Neural crest cell (in vitro differentiated cells): ENCODE data around the gene CDH13. TPM values are rescaled to one million over a fixed set of nuclear protein-coding genes. Genes with fewer than 3 reads are reported as not detected.

ENCODE experiments used
- DNase-seq: peaks from one replicate; pipeline ENCODE4 v3.0.0; 2021; ENCODE audit warnings: low read depth, mixed read lengths, low spot score
- H3K27ac Mint-ChIP-seq: one replicate; pipeline ENCODE4 v1.8.0; 2021; ENCODE audit warnings: mild to moderate bottlenecking, mixed read lengths; ENCODE audit not compliant: unreplicated experiment
- H3K27me3 Mint-ChIP-seq: 2 replicates; pipeline ENCODE4 v1.8.0; 2021; ENCODE audit warnings: low read depth, mild to moderate bottlenecking, mixed read lengths
- H3K36me3 Mint-ChIP-seq: 2 replicates; pipeline ENCODE4 v1.8.0; 2021; ENCODE audit warnings: low read depth, mild to moderate bottlenecking, mixed read lengths
- H3K4me1 Mint-ChIP-seq: 2 replicates; pipeline ENCODE4 v1.8.0; 2021; ENCODE audit warnings: mixed read lengths
- H3K4me3 Mint-ChIP-seq: one replicate; pipeline ENCODE4 v1.8.0; 2021; ENCODE audit warnings: mild to moderate bottlenecking, mixed read lengths
- H3K9me3 Mint-ChIP-seq: 2 replicates; pipeline ENCODE4 v1.8.0; 2021; ENCODE audit warnings: mixed read lengths
- CTCF ChIP-seq: fragments of 200-600 bp; sonication (generic); conservative IDR thresholded peaks from 2 replicates; pipeline ENCODE4 v1.5.0; 2021; ENCODE audit warnings: antibody characterized with exemption, mild to moderate bottlenecking
- total RNA-seq: library from RNA; stranded (reverse); gene quantifications from 2 replicates; pipeline ENCODE4 v1.2.1, GENCODE V29; 2021

CDH13 gene
- total RNA-seq, 1 donor from 2014 or later: 1.1 TPM

GRCh38 chr16:83626676-83627075 is 999.9 kb downstream of the CDH13 start:
- Mint-ChIP-seq H3K4me1 (peaks cover 12% of the 10 kb centered on the region), H3K9me3 (no peaks in the 10 kb centered on the region), H3K27ac (no peak overlapping the region), H3K4me3 (no peak overlapping the region), H3K27me3 (peaks cover 10% of the 10 kb centered on the region), H3K36me3 (no peaks in the 10 kb centered on the region)
- TF ChIP-seq CTCF: no peak
- no peak for DNase-seq

- peaks cover 12% of the 10 kb centered on the region for H3K4me1 Mint-ChIP-seq
- H3K27ac Mint-ChIP-seq: no peak overlapping the region
- DNase-seq: no peak
- H3K9me3 Mint-ChIP-seq: no peaks in the 10 kb centered on the region
- no peak for TF ChIP-seq CTCF
- H3K27me3 Mint-ChIP-seq: peaks cover 10% of the 10 kb centered on the region
- H3K4me3 Mint-ChIP-seq: no peak overlapping the region
- no peaks in the 10 kb centered on the region for H3K36me3 Mint-ChIP-seq
Measured at GRCh38 chr16:83627996-83628395, 1001.2 kb downstream of the CDH13 start.

- Mint-ChIP-seq H3K4me3 (no peak overlapping the region), H3K27ac (no peak overlapping the region), H3K27me3 (peaks cover 10% of the 10 kb centered on the region), H3K9me3 (no peaks in the 10 kb centered on the region), H3K36me3 (no peaks in the 10 kb centered on the region), H3K4me1 (peaks cover 6% of the 10 kb centered on the region)
- no peak for TF ChIP-seq CTCF
- no peak for DNase-seq
Measured at GRCh38 chr16:83629426-83629825, 1002.7 kb downstream of the CDH13 start.

GRCh38 chr16:83629836-83630235 is 1003.1 kb downstream of the CDH13 start:
- no peaks in the 10 kb centered on the region for H3K9me3 Mint-ChIP-seq
- no peak overlapping the region for H3K27ac Mint-ChIP-seq
- H3K4me3 Mint-ChIP-seq: no peak overlapping the region
- no peak for TF ChIP-seq CTCF
- DNase-seq: no peak
- H3K36me3 Mint-ChIP-seq: no peaks in the 10 kb centered on the region
- peaks cover 2% of the 10 kb centered on the region for H3K4me1 Mint-ChIP-seq
- peaks cover 10% of the 10 kb centered on the region for H3K27me3 Mint-ChIP-seq

GRCh38 chr16:83630979-83631378 is 1004.2 kb downstream of the CDH13 start:
- Mint-ChIP-seq H3K9me3 (no peaks in the 10 kb centered on the region), H3K27me3 (peaks cover 10% of the 10 kb centered on the region), H3K4me1 (no peaks in the 10 kb centered on the region), H3K4me3 (no peak overlapping the region), H3K27ac (no peak overlapping the region), H3K36me3 (no peaks in the 10 kb centered on the region)
- DNase-seq: no peak
- no peak for TF ChIP-seq CTCF

- no peak overlapping the region for H3K4me3 Mint-ChIP-seq
- H3K4me1 Mint-ChIP-seq: no peaks in the 10 kb centered on the region
- H3K27ac Mint-ChIP-seq: no peak overlapping the region
- TF ChIP-seq CTCF: no peak
- H3K9me3 Mint-ChIP-seq: peaks cover 4% of the 10 kb centered on the region
- H3K36me3 Mint-ChIP-seq: no peaks in the 10 kb centered on the region
- H3K27me3 Mint-ChIP-seq: peaks cover 10% of the 10 kb centered on the region
- no peak for DNase-seq
Measured at GRCh38 chr16:83633286-83633685, 1006.5 kb downstream of the CDH13 start.
